Epithelial cell of esophagus (primary cell): ENCODE results near the gene NCKAP5L.
"Not testable (repeated sequence)": the region's sequence is repeated elsewhere in the genome, so short reads cannot be mapped to it uniquely, and the experiment has no call there.

Source experiments
- DNase-seq: peaks from one replicate; pipeline ENCODE4 v3.0.0; 2010; ENCODE audit warnings: low read depth
- H3K4me3 ChIP-seq: 2 replicates; pipeline ENCODE4 v1.5.1; 2011; ENCODE audit warnings: mild to moderate bottlenecking, low read length, control low read depth
- CTCF ChIP-seq: IDR thresholded peaks from 2 replicates; pipeline ENCODE4 v1.5.1; 2011; ENCODE audit warnings: low read depth, mild to moderate bottlenecking, low read length, control low read depth, inconsistent platforms; ENCODE audit not compliant: insufficient read depth; ENCODE audit errors: missing control alignments

NCKAP5L gene

GRCh38 chr12:49873361-49873934, 45.2 kb upstream of the NCKAP5L start:
- TF ChIP-seq CTCF = no peak
- no peak for DNase-seq
- no peak overlapping the region for H3K4me3 ChIP-seq

GRCh38 chr12:49872781-49873181, 44.6 kb upstream of the NCKAP5L start:
- no peak overlapping the region for H3K4me3 ChIP-seq
- DNase-seq = peak; percentile 42
- no peak for TF ChIP-seq CTCF

GRCh38 chr12:49872381-49872780, 44.2 kb upstream of the NCKAP5L start:
- H3K4me3 ChIP-seq = no peak overlapping the region
- no peak for TF ChIP-seq CTCF
- no peak for DNase-seq

- DNase-seq = peak; percentile 82
- not testable (repeated sequence) for H3K4me3 ChIP-seq
Observed at GRCh38 chr12:49871811-49872251, 43.6 kb upstream of the NCKAP5L start.

- no peak overlapping the region for H3K4me3 ChIP-seq
- no peak for TF ChIP-seq CTCF
- DNase-seq = no peak
Observed at GRCh38 chr12:49871263-49871561, 43.0 kb upstream of the NCKAP5L start.

- no peak overlapping the region for H3K4me3 ChIP-seq
- TF ChIP-seq CTCF = no peak
- no peak for DNase-seq
Observed at GRCh38 chr12:49870501-49871262, 42.5 kb upstream of the NCKAP5L start.

- no peak overlapping the region for H3K4me3 ChIP-seq
- no peak for TF ChIP-seq CTCF
- DNase-seq = no peak
Observed at GRCh38 chr12:49869816-49870500, 41.7 kb upstream of the NCKAP5L start.
